ENCODE results near the gene PCSK2.

Gene PCSK2

GRCh38 chr20:17262786-17263185, 35.9 kb downstream of the PCSK2 start:
- DNase-seq = no peak

- no peak for DNase-seq
Measured at GRCh38 chr20:17273717-17274116, 46.9 kb downstream of the PCSK2 start.

DNA sequence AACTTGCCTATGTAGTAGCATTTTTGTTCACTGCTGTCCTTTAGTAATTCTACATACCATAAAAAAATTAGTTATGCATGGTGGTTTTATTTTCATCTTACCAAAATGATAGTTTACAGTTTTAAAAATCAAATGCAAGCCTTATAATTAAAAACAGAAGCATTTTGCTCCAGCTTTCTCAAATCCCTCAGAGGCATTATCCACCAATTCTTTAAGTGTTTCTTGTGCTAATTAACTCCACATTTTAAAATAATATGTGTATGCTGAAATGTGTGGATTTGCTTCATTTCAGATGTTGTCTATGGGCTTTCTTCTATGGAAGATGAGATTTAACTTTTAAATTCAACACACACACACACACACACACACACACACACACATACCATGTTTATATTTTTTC, 49.3 kb downstream of the PCSK2 start:
- no peak for DNase-seq

DNA sequence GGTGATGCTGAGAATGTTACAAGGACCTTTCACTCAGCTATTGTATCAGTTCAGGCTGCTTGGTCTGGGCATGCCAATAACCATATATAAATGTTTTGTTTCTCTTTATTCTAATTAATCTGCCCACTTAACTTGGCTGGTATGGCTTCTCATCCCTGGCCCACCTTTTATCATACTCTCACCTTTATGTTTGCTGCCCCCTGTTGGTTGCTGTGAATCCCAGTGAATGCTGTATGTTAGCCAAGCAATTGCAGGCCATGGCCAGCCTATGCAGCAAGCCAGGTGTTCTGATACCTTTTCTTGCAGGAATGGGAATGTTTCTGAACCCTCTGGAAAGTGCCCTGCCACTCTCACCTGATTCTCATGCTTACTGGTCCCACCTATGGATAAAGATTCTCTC, 54.6 kb downstream of the PCSK2 start:
- DNase-seq = peak; percentile 5

GRCh38 chr20:17282501-17282900, 55.7 kb downstream of the PCSK2 start:
- DNase-seq = no peak

DNA sequence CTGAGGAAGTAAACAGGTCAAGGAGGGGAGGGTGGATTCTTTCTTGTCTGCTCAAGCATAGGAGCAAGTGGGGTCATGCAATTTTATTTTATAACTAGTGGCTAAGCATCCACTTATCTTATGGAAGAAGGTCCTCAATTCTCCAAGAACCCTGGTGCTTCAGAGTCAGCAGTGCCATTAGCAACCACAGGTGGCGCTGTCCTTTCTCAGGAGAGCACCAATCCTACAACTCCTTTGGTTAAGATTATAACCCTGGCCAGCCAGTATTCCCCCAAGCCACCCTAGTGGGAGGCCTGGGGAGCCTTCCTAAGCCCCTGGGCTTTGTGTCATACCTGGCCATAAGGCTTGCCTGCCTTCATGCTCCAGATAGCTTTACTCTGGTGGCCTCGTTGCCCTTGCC, 60.7 kb downstream of the PCSK2 start:
- no peak for DNase-seq

DNA sequence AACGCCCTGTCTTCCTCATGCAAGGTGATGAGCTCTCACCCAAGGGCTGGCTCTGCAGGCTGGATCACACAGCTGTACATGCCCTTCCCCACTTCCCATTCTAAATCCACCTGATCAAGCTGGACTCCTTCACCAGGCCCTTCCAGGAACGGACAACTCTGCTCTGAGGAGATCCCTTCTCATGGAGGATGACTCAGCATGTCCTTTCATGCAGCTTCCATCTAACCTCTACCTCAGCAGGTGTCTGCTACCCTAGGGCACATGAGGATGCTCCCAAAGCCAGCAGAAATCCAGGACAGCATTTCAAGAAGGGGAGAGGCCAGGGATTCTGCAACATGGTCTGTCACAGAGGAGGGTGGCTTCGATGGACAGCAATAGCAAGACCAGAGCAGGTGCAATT, 61.2 kb downstream of the PCSK2 start:
- no peak for DNase-seq

- DNase-seq = no peak
Measured at GRCh38 chr20:17295151-17295726, 68.4 kb downstream of the PCSK2 start.

- DNase-seq = no peak
Measured at GRCh38 chr20:17295991-17296390, 69.2 kb downstream of the PCSK2 start.

GRCh38 chr20:17298171-17298570, 71.3 kb downstream of the PCSK2 start:
- no peak for DNase-seq

DNA sequence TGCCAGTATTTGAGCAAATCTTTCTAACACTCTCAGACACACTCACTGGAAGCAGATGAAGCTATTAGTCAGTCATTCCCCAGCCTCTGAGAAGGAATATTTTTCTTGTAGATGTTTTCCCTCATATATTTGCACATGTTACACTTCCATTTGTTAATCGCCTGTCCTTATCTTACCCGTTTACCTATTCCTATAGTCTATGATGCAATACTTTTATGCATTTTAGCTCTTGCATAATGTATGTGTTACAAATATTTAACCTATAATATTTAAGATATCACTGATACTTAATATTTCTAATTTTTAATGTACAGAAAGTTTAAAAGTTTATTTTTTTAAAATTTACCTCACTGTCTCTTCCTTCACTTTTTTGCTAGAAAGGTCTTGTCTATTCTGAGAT, 71.9 kb downstream of the PCSK2 start:
- no peak for DNase-seq

DNA sequence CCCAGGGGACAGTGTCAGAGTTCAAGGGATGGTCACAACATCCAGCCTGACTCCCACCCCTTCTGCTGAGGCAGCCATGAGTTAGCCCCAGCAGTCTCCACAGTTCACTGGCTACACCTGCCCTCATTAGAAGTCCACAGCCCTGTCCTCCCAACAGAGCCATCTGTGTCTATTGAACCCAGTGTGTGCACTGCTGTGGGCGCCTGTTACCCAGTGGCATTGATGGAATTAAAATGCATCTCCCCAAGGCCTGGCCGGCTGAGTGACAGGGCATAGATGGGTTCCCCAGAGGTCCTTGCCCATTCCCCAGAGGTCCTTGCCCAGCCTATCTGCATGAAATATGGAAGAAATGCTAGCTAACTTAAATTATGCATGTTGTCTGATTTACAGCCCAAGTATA, 73.3 kb downstream of the PCSK2 start:
- DNase-seq = no peak

GRCh38 chr20:17304774-17305173, 77.9 kb downstream of the PCSK2 start:
- DNase-seq = no peak

GRCh38 chr20:17306427-17306826, 79.6 kb downstream of the PCSK2 start:
- no peak for DNase-seq

DNA sequence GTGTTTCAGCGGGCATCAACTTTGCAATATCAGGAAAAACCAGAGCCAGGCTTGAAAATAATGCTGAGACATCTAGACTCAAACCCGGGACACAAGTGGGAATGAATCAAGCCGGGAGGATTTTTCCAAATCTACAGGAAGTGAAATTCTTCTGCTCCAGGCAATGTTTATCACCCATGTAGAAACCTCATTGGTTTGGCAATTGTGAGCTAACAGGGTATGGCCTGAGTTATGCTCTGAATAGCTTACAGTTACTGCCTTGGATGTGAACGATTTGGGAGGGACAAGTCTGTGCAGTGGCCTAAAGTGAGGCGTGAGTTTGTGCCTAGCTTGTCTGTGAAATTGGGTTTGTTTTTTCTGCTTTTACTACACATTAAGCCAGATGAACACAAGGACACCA, 87.4 kb downstream of the PCSK2 start:
- no peak for DNase-seq

GRCh38 chr20:17315407-17316231, 88.8 kb downstream of the PCSK2 start:
- no peak for DNase-seq

- no peak for DNase-seq
Measured at GRCh38 chr20:17316316-17317038, 89.6 kb downstream of the PCSK2 start.

DNA sequence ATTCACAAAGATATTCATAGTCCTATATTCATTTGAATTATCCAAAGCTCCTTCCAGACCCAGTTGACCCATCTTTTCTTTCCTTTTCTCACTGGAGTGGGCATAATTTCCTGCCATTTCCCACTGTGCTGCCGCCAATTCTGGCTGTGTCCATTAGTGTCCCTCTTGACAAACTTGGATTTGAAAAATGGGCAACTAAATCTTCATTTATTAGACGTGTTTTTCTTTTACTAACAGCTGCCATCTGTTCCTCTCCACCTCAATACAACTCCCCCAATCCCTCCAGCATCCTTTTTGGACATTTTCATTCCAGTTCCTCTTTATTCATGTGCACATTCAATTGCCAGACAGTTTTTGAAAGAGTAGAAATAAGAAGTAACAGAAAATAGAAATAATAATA, 90.5 kb downstream of the PCSK2 start:
- DNase-seq = no peak

- DNase-seq = no peak
Measured at GRCh38 chr20:17320456-17320855, 93.6 kb downstream of the PCSK2 start.

- no peak for DNase-seq
Measured at GRCh38 chr20:17326096-17326495, 99.3 kb downstream of the PCSK2 start.

DNA sequence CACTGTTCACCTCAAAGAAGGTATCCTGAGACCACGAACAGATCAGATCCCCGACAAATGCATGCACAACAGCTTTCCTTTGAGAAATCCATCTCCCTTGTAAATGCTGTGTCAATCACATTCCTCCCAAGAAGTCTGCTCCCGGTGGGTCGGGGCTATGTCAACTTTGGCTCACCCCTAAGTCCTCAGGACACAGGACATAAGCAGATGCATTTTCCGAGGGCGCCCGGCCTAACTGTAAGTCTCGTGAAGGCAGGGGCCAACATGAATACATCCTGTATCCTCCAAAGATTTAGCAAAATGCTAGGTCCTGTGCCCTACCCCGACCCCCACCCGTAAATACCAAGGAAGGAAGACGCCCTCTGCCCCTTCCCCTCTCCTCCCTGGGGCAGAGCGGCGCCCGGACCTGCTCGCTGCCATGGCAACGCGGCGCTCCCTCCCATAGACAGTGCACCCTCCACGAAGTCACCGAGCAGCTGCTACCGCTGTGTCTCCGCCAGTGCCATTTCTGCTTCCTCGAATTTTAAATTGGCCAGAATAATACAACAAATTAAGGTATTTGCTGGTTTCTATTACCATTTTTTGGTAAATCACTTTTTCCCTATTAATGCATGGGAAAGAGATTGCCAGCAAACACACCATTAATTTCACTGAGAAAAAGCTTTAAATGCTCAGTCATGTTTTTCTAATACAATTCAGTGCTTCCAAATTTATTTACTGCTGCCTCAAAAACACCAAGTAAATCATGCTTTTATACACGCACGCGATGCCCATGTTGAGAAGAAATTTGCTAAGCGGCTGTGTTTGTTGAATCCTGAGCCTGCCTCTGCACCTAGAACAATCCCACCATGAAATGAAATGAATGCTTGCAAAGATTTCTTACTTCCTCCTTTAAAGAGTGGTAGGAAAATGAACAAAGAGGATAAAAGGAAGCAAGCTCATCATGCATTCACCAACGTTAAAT, 100.6 kb downstream of the PCSK2 start:
- DNase-seq = peak; percentile 47

GRCh38 chr20:17334932-17335331, 108.1 kb downstream of the PCSK2 start:
- DNase-seq = no peak

DNA sequence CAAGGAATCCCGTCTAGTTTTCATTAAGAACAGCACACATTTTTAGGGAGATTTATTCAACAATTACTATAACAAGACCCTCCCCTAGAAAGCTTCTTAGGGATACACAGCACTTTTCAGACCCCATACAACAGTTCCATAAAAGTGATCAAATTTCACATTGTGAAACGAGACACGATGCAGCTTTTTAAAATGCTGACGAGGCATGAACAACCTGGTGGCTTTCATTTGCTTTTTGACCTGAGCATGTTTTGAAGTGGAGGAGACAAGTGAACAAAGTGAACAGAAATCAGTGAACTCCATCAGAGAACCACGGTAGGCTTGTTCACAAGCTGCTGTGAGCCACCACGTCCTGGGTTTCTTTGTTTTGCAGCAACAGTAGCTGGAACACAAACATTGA, 112.2 kb downstream of the PCSK2 start:
- DNase-seq = no peak
